Thymus (tissue), 11 donors: ENCODE measurements around the gene RILP. TPM values are rescaled to one million over a fixed set of nuclear protein-coding genes. Genes with fewer than 3 reads are reported as not detected.

Experiments
- DNase-seq, 9 donors: peaks; one replicate each; pipeline ENCODE4 v3.0.0-alpha.2; 2013; ENCODE audit warnings: low spot score in 9 of 9, low read depth in 6 of 9, missing footprints in 1 of 9
- H3K27ac ChIP-seq, 2 donors: one replicate each; pipeline ENCODE4 v1.5.1; 2013; ENCODE audit warnings: control low read depth in 1 of 2, low read depth in 1 of 2, low read length in 1 of 2, mild to moderate bottlenecking in 1 of 2, moderate library complexity in 1 of 2
- H3K27me3 ChIP-seq, 2 donors: one replicate each; pipeline ENCODE4 v1.5.1; 2013; ENCODE audit warnings: low read length in 1 of 2; ENCODE audit not compliant: control insufficient read depth in 2 of 2, insufficient read depth in 1 of 2
- H3K36me3 ChIP-seq, 2 donors: one replicate each; pipeline ENCODE4 v1.5.1; 2013; ENCODE audit warnings: low read length in 1 of 2, mild to moderate bottlenecking in 1 of 2, moderate library complexity in 1 of 2; ENCODE audit not compliant: control insufficient read depth in 2 of 2, insufficient read depth in 2 of 2
- H3K4me1 ChIP-seq, 2 donors: one replicate each; pipeline ENCODE4 v1.5.1; 2013; ENCODE audit warnings: low read length in 2 of 2; ENCODE audit not compliant: control insufficient read depth in 2 of 2, insufficient read depth in 2 of 2
- H3K4me3 ChIP-seq, 2 donors: one replicate each; pipeline ENCODE4 v1.5.1; 2013; ENCODE audit warnings: low read length in 2 of 2, control low read depth in 1 of 2, mild to moderate bottlenecking in 1 of 2
- H3K9me3 ChIP-seq, 2 donors: one replicate each; pipeline ENCODE4 v1.5.1; 2013; ENCODE audit warnings: low read length in 1 of 2, mild to moderate bottlenecking in 1 of 2; ENCODE audit not compliant: control insufficient read depth in 2 of 2, insufficient read depth in 1 of 2
- WGBS: extraction: QIAGEN DNeasy Blood & Tissue Kit; methylation state at CpG from one replicate; pipeline ENCODE4 v1.1.7; 2013; 5-methylcytosine and 5-hydroxymethylcytosine counted together
- polyA plus RNA-seq: library from polyadenylated mRNA; stranded (reverse); fragments of 200-250 nt; gene quantifications from one replicate; pipeline ENCODE4 v1.2.3, GENCODE V29; 2013
- total RNA-seq: library from RNA; stranded (reverse); fragments of 120-200 nt; gene quantifications from one replicate; pipeline ENCODE4 v1.2.4, GENCODE V29; 2013
- donor health status: healthy.

RILP gene
- total and polyA plus RNA-seq, 2 donors, result 5.4 to 11.7 TPM

DNA sequence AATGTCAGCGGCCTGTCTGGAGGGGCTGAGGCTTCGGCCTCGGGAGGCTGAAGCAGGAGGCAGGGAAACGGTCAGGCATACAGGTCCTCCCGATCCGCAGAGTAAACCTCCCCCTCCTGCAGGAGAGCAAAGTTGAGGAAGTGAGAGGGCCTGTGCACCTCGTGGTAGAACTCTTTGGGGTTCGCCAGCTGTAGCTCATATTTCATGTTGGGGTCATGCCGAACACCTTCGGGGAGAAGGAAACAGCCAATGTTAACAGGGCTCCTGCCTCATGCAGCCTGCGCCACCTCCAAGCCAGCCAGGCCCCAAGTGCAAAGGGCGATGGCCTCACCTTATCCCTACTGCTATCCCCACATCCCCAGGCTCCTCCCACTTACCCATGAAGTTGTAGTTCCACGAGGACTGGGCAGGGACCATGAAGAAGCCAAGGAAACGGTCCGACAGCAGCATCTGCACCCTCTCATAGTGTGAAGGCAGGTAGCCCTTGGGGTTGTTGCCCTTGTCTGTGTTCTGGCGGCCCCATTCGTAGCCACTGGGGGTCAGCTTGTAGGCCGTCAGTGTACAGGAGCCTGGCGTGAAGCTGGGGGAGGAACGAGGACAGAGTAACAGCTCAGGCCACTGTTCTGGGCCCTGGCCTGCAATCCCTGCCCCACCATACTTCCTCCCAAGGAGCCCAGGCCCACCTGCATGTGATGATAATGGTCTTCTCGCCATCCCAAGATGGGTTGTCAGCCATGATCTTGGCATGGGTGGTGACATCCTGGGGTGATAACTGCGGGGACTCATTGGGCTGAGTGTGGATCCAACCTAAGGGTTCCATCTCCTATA lies 1.3 kb upstream of the RILP start:
- 92% methylated on average over 22 of the region's 22 CpGs for WGBS
- H3K27me3 ChIP-seq, result peaks cover 0 to 14% of the 10 kb centered on the region in 2 donors
- no peak for DNase-seq
- peaks cover 0 to 1% of the 10 kb centered on the region in 2 donors for H3K9me3 ChIP-seq
- H3K36me3 ChIP-seq, result peaks cover 57% of the 10 kb centered on the region in 2 donors
- H3K27ac ChIP-seq, result no peak overlapping the region
- peaks cover 15 to 25% of the 10 kb centered on the region in 2 donors for H3K4me1 ChIP-seq
- H3K4me3 ChIP-seq, result no peak overlapping the region

DNA sequence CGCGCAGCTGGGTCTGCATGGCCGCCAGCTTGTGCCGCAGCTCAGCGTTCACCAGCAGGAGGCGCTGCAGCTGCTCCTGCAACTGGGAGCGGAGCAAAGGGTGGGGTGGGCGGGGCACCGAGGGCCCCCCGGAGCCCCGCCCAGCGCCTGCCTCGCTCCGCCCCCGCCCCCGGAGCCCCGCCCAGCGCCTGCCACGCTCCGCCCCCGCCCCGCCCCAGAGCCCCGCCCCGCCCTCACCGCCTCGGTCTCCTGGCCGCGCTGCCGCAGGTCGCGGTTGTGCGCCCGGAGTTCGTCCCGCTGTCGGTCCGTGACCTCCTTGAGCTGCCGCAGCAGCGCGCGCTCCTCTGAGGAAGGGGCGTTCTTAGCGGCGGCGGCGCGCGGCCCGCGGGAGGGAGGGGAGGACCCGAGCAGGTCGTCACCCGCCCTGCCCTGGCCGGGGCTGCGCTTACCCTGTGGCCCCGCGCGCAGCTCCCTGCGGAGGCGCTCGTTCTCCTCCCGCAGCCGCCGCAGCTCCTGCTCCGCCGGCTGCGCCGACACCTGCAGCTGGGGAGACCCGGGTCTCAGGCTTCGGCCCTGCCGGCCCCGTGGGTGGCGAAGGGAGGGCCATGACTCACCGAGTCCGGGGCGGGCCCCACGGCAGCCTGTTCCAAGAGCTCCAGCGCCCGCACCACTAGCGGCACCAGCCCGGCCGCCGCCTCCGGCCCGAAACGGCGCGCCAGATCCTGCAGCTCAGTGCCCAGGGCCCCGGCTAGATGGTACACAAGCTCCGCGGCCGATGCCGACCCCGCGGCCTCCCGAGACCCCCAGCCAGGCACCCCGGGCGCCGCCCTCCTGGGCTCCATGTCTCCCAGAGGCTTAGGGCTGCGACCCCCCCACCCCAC lies 463 bp downstream of the RILP start:
- peak overlapping the region; percentile 48 to 57 for H3K27ac ChIP-seq
- DNase-seq, result peak; percentile 87 to 99 (median 93)
- H3K36me3 ChIP-seq, result peaks cover 43 to 44% of the 10 kb centered on the region in 2 donors
- peaks cover 15 to 42% of the 10 kb centered on the region in 2 donors for H3K4me1 ChIP-seq
- H3K27me3 ChIP-seq, result peaks cover 0 to 31% of the 10 kb centered on the region in 2 donors
- peaks cover 0 to 1% of the 10 kb centered on the region in 2 donors for H3K9me3 ChIP-seq
- WGBS, result under 1% methylated on average over 97 of the region's 100 CpGs
- peak overlapping the region; percentile 40 to 54 for H3K4me3 ChIP-seq

DNA sequence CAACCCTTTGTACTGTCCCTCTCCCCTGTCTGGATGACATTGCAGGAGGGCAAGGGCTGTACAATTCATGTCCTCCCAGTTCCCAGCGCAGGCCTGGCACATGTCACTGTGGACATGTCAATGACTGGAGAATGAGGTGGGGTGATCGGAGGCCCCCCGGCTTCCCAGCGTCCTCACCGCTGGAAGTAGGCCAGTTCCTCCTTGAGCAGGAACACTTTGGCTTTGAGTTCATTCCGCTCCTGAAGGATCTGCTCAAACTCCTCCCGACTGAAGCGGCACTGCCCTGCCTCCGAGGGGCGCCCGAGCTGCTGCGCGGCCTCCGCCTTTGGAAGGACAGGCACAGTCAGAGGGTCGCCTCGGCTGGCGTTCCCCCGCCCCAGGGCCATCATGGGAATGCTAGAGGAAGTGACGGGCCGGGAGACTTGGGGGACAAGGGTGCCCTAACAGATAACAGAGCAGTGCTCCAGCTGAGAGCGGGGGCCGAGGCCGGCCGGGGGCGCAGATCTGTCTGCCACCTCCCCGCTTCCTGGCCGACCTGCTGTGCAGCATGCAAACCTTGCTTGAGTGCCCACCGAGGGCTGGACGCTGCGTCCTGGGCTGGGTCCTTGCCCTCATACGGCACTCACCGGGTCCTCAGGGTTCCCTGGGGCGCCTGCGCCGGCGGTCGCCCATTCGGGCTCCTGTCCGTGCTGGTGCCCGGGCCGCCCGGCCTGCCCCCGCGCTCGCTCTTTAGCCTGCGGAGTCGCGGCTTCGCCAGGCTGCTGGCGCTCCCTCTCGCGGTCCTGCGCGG lies 1.3 kb downstream of the RILP start:
- H3K36me3 ChIP-seq, result peaks cover 35 to 36% of the 10 kb centered on the region in 2 donors
- peaks cover 0 to 36% of the 10 kb centered on the region in 2 donors for H3K27me3 ChIP-seq
- peaks cover 0 to 1% of the 10 kb centered on the region in 2 donors for H3K9me3 ChIP-seq
- 12% methylated on average over 54 of the region's 54 CpGs for WGBS
- H3K27ac ChIP-seq, result peak overlapping the region; percentile 6 to 57
- H3K4me3 ChIP-seq, result peak overlapping the region; percentile 30
- DNase-seq, result no peak
- peaks cover 15 to 47% of the 10 kb centered on the region in 2 donors for H3K4me1 ChIP-seq

DNA sequence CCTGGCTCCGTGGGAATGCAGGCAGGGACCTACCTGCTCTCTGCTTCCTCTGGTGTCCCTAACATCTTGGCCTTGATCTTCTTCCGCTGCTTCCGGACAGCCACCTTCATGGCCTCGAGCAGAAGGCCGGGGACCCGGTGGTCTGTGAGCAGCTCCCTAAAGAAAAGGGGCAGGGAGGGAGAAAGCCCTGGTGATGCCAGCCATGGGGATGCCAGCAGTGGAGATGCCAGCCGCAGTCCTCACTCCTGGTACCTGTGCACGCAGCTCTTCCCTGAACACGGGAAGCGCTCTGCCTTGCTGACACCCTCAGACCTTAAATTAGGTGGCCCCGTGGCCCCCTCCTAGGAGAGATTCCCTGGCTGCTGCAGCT lies 1.9 kb downstream of the RILP start:
- Histone ChIP-seq H3K4me3 (no peak overlapping the region), H3K4me1 (peaks cover 15 to 47% of the 10 kb centered on the region in 2 donors)
- WGBS, result 84% methylated on average over 11 of the region's 11 CpGs

DNA sequence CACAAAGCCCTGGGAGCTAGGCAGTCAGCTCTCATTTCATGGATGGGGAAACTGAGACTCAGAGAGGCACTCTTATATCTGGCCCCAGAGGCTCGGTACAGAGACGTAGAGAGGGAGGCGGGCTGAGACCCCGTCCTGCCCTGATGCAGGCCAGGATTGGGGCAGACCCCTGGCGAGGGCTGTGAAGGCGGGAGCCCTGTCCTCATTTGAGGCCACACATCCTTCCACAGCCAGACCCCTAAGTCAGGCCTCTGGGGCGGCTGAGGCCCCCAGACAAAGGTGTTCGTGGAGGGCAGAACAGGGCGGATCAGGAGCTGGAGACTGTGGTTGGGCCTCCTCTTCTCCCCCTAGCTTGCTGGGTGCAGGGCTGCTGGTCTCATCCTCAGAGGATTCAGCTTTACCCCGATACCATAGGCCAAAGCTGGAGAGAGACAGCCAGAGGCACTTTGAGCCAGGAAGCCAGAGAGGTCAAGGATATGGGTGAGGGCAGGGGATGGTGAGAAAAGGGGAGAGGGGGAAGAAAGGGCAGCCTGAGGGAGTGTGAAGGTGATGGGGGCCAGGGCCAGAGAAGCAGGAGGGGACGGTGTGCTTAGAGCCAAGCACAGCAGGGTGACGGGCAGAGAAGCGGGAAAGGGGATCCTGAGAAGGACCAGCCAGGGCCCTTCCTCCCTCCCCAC lies 3.3 kb downstream of the RILP start:
- H3K36me3 ChIP-seq, result peaks cover 14 to 15% of the 10 kb centered on the region in 2 donors
- H3K27ac ChIP-seq, result no peak overlapping the region
- DNase-seq, result no peak
- H3K9me3 ChIP-seq, result peaks cover 1 to 4% of the 10 kb centered on the region in 2 donors
- H3K27me3 ChIP-seq, result peaks cover 0 to 39% of the 10 kb centered on the region in 2 donors
- WGBS, result 98% methylated on average over 13 of the region's 13 CpGs
- H3K4me3 ChIP-seq, result no peak overlapping the region
- H3K4me1 ChIP-seq, result peaks cover 15 to 47% of the 10 kb centered on the region in 2 donors

More for the DNA sequence above, 1.9 kb downstream of the RILP start:
- Histone ChIP-seq H3K27me3 (peaks cover 0 to 36% of the 10 kb centered on the region in 2 donors), H3K9me3 (peaks cover under 1 to 1% of the 10 kb centered on the region in 2 donors), H3K36me3 (peaks cover 29 to 30% of the 10 kb centered on the region in 2 donors), H3K27ac (no peak overlapping the region)
- DNase-seq, result no peak

DNA sequence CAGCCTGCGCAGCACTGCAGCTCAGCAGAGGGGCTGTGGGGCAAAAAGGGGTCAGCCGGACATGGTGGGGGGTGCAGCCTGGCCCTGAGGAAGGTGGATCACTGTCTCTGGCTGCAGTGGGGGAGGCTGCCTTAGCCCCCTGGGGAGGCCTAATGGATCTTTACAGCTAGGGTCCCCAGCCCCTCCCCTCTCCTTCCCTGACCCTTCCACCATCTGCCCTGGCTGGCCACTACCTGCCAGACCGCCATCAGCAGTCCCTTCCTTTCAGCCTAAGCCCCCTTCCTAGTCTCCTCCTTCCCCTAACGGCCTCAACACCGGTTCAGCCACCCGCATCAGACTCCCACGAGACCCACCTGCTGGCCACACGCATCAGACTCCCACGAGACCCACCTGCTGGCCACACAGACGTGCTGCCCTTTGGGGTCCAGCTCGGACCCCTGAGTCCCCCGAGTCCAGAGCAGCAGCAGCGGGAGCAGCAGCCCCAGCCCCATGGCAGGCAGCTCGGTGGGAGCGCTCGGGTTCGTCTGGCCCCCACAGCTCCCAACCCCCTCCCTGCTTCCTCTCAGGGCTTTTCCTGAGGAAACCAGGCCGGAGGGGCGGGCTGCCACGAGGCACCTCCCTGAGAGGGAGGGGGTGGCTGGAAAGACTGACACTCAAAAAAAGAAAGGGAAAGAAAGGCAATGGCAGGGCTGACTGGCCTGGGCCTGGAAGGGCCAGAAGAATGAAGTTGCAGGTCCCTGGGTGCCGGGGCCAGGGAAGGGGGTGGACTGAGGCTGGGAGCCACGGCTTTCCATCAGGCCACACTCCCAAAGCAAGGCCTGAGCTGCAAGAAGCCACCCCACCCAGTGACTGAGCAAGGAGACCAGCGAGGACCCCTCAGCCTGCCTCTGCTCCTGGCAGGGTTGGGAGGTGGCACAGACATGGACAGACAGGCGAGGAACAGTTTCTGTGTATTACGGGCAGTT lies 4.2 kb downstream of the RILP start, which contains the start of gene SCARF1:
TSS of gene SCARF1 (minus strand) at position 526 of the 965 bp plus-strand sequence. CDS start at position 491, 35 bp downstream.
- peaks cover 1 to 4% of the 10 kb centered on the region in 2 donors for H3K9me3 ChIP-seq
- peaks cover 0 to 39% of the 10 kb centered on the region in 2 donors for H3K27me3 ChIP-seq
- peaks cover 6 to 7% of the 10 kb centered on the region in 2 donors for H3K36me3 ChIP-seq
- WGBS, result 36% methylated on average over 25 of the region's 25 CpGs
- H3K27ac ChIP-seq, result no peak within 1 kb of the TSS
- H3K4me3 ChIP-seq, result peak within 1 kb of the TSS in 1 of 2 donors; percentile 14
- peaks cover 15 to 47% of the 10 kb centered on the region in 2 donors for H3K4me1 ChIP-seq
- DNase-seq, result peak in 1 of 9 donors; percentile 34

DNA sequence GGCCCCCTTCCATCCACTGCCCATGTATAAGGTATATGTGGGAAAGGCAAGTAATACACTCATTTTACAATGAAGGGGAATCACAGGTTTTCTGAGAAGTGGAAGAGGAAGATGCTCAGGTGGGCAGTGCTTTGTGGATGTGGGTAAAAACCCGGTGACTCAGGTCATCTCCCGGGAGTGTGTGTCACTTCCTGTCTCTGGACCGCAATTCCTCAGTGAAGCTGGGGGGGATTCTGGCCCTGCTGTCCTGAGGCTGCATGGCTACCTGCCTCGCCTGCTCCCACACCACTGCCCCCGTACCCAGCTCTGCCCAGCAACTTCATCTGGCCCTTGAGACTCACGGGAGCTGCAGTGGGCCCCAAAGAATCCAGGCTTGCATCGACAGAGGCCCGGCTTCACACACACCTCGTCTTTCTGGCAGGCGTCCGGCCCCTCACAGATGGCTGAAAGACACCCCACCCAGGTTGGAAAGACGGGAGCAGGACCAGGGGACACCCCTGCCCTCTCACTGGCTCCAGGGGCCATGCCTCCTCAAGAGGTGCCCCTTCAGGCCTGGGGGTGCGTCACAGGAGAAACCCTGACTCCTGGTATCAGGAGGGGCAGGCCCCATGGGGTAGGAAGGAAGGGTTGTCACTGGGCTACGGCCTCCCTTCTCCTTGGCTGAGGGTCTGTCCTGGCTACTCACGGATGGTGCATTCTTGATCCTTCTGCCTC lies 5.0 kb downstream of the RILP start:
- Histone ChIP-seq H3K36me3 (no peaks in the 10 kb centered on the region), H3K27me3 (peaks cover 0 to 39% of the 10 kb centered on the region in 2 donors), H3K27ac (no peak overlapping the region), H3K4me3 (peak overlapping the region in 1 of 2 donors; percentile 14), H3K9me3 (peaks cover 1 to 4% of the 10 kb centered on the region in 2 donors), H3K4me1 (peaks cover 9 to 40% of the 10 kb centered on the region in 2 donors)
- 36% methylated on average over 15 of the region's 15 CpGs for WGBS
- DNase-seq, result no peak
